HepG2 (cell line): ENCODE results near the gene AKAIN1. TPM values are rescaled to one million over a fixed set of nuclear protein-coding genes. Genes with fewer than 3 reads are reported as not detected.
A peak's percentile ranks its signal among the peaks of the same experiment; 100 is the strongest.

Experiments used
- AKAP8 ChIP-seq: sonication (generic); formaldehyde crosslinking; IDR thresholded peaks from 2 replicates; pipeline ENCODE4 v1.5.1; 2020; ENCODE audit warnings: mild to moderate bottlenecking, missing genetic modification reagents
- ARID2 ChIP-seq: sonication (generic); formaldehyde crosslinking; IDR thresholded peaks from 2 replicates; pipeline ENCODE4 v1.8.1; 2022; ENCODE audit warnings: mild to moderate bottlenecking, missing genetic modification reagents, borderline replicate concordance
- ARNT2 ChIP-seq: sonication (generic); formaldehyde crosslinking; IDR thresholded peaks from 2 replicates; pipeline ENCODE4 v1.8.0; 2022; ENCODE audit warnings: mild to moderate bottlenecking, low read depth, missing genetic modification reagents, moderate library complexity
- ETV5 ChIP-seq: IDR thresholded peaks from 2 replicates; pipeline ENCODE4 v1.6.1; 2018; ENCODE audit warnings: missing biosample characterization, missing genetic modification reagents, inconsistent platforms, borderline replicate concordance
- GTF2F1 ChIP-seq: fragments of 150-350 bp; IDR thresholded peaks from 2 replicates; pipeline ENCODE4 v1.6.1; 2014; ENCODE audit warnings: low read length
- HDAC2 ChIP-seq: sonication (generic); formaldehyde crosslinking; IDR thresholded peaks from 2 replicates; pipeline ENCODE4 v1.4.0; 2020; ENCODE audit warnings: missing genetic modification reagents
- HDAC6 ChIP-seq: fragments of 200-600 bp; sonication (generic); IDR thresholded peaks from 2 replicates; pipeline ENCODE4 v1.7.0; 2017; ENCODE audit warnings: mild to moderate bottlenecking, antibody characterized with exemption, low read length, low read depth
- HOXA5 ChIP-seq: sonication (generic); formaldehyde crosslinking; IDR thresholded peaks from 2 replicates; pipeline ENCODE4 v1.4.0; 2020; ENCODE audit warnings: missing genetic modification reagents
- HOXA7 ChIP-seq: sonication (generic); formaldehyde crosslinking; IDR thresholded peaks from 2 replicates; pipeline ENCODE4 v1.8.1; 2022; ENCODE audit warnings: mild to moderate bottlenecking, missing genetic modification reagents, moderate library complexity
- JUN ChIP-seq: sonication (generic); formaldehyde crosslinking; IDR thresholded peaks from 2 replicates; pipeline ENCODE4 v1.4.0; 2020; ENCODE audit warnings: mild to moderate bottlenecking, missing genetic modification reagents
- MXD1 ChIP-seq: sonication (generic); formaldehyde crosslinking; IDR thresholded peaks from 2 replicates; pipeline ENCODE4 v1.4.0; 2020; ENCODE audit warnings: mild to moderate bottlenecking, missing genetic modification reagents
- NFKB2 ChIP-seq: sonication (generic); formaldehyde crosslinking; IDR thresholded peaks from 2 replicates; pipeline ENCODE4 v1.4.0; 2020; ENCODE audit warnings: missing genetic modification reagents, borderline replicate concordance
- NFYC ChIP-seq: IDR thresholded peaks from 2 replicates; pipeline ENCODE4 v1.6.1; 2016; ENCODE audit warnings: missing genetic modification reagents, missing compliant biosample characterization
- NR0B2 ChIP-seq: sonication (generic); formaldehyde crosslinking; IDR thresholded peaks from 2 replicates; pipeline ENCODE4 v1.4.0; 2020; ENCODE audit warnings: mild to moderate bottlenecking, missing genetic modification reagents
- PRPF4 ChIP-seq: fragments of 200-400 bp; formaldehyde crosslinking; IDR thresholded peaks from 2 replicates; pipeline ENCODE4 v1.6.1; 2016; ENCODE audit warnings: low read length, low read depth; ENCODE audit not compliant: poor library complexity, severe bottlenecking
- PTBP1 ChIP-seq: fragments of 200-400 bp; formaldehyde crosslinking; IDR thresholded peaks from 2 replicates; pipeline ENCODE4 v1.6.1; 2018; ENCODE audit warnings: low read length, low read depth; ENCODE audit not compliant: poor library complexity, severe bottlenecking
- RAD21 ChIP-seq: fragments of 450-650 bp; formaldehyde crosslinking; IDR thresholded peaks from 2 replicates; pipeline ENCODE4 v1.5.0; 2020; ENCODE audit warnings: mild to moderate bottlenecking
- RFXAP ChIP-seq: sonication (generic); formaldehyde crosslinking; IDR thresholded peaks from 2 replicates; pipeline ENCODE4 v1.4.0; 2020; ENCODE audit warnings: missing genetic modification reagents, borderline replicate concordance
- SMAD9 ChIP-seq: sonication (generic); formaldehyde crosslinking; IDR thresholded peaks from 2 replicates; pipeline ENCODE4 v1.5.1; 2020; ENCODE audit warnings: mild to moderate bottlenecking, missing genetic modification reagents
- SRF ChIP-seq: IDR thresholded peaks from 2 replicates; pipeline ENCODE4 v1.6.1; 2011; ENCODE audit warnings: mild to moderate bottlenecking, low read depth, low read length, moderate library complexity
- TCF12 ChIP-seq, 2 experiments: fragments of 450-650 bp in 1 of 2; sonication (generic) in 1 of 2; formaldehyde crosslinking in 1 of 2; IDR thresholded peaks; 2 replicates each; pipeline versions ENCODE4 v1.6.1 to v1.8.0; 2017 to 2022; ENCODE audit warnings: antibody characterized with exemption in 1 of 2, mild to moderate bottlenecking in 1 of 2, missing genetic modification reagents in 1 of 2, moderate library complexity in 1 of 2
- TGIF2 ChIP-seq: IDR thresholded peaks from 2 replicates; pipeline ENCODE4 v1.6.1; 2016; ENCODE audit warnings: control low read depth, missing compliant biosample characterization
- TP53 ChIP-seq: sonication (generic); formaldehyde crosslinking; conservative IDR thresholded peaks from 2 replicates; pipeline ENCODE4 v1.4.0; 2020; ENCODE audit warnings: missing genetic modification reagents
- ZFYVE20 ChIP-seq: sonication (generic); formaldehyde crosslinking; IDR thresholded peaks from 2 replicates; pipeline ENCODE4 v1.8.0; 2023; ENCODE audit warnings: low read depth, mild to moderate bottlenecking, moderate library complexity, missing genetic modification reagents, borderline replicate concordance
- ZNF44 ChIP-seq: sonication (generic); formaldehyde crosslinking; IDR thresholded peaks from 2 replicates; pipeline ENCODE4 v1.5.1; 2020; ENCODE audit warnings: mild to moderate bottlenecking, missing genetic modification reagents
- ZNF460 ChIP-seq: sonication (generic); formaldehyde crosslinking; IDR thresholded peaks from 2 replicates; pipeline ENCODE4 v1.5.1; 2020; ENCODE audit warnings: missing genetic modification reagents, mild to moderate bottlenecking, borderline replicate concordance
- ZNF552 ChIP-seq: sonication (generic); formaldehyde crosslinking; IDR thresholded peaks from 2 replicates; pipeline ENCODE4 v1.9.0; 2022; ENCODE audit warnings: missing genetic modification reagents, mild to moderate bottlenecking, borderline replicate concordance
- ZNF574 ChIP-seq: sonication (generic); formaldehyde crosslinking; IDR thresholded peaks from 2 replicates; pipeline ENCODE4 v1.4.0; 2020; ENCODE audit warnings: missing genetic modification reagents
- ZNF674 ChIP-seq: sonication (generic); formaldehyde crosslinking; IDR thresholded peaks from 2 replicates; pipeline ENCODE4 v1.5.0; 2020; ENCODE audit warnings: low read depth, mild to moderate bottlenecking, missing genetic modification reagents
- polyA plus RNA-seq, 8 experiments: library from polyadenylated mRNA; depleted of rRNA in 3 of 8; stranded (reverse) in 7 of 8; unstranded in 1 of 8; fragments of >200 nt; fragmentation: Illumina TruSeq in 4 of 8; extraction: Trizol in 4 of 8; gene quantifications; 2 replicates each; pipeline versions ENCODE4 v1.2.1 to v1.2.3, GENCODE V29; 2011 to 2016; ENCODE audit warnings: low read depth in 4 of 8, missing spikeins in 1 of 8, mixed read lengths in 1 of 8; ENCODE audit not compliant: insufficient read depth in 1 of 8
- total RNA-seq, 5 experiments: library from RNA; depleted of rRNA; stranded (reverse); fragments of >200 nt; fragmentation: Illumina TruSeq; extraction: Trizol; gene quantifications; 2 replicates each; pipeline ENCODE4 v1.2.3, GENCODE V29; 2016; ENCODE audit warnings: low read depth in 1 of 5

AKAIN1 gene
- total and polyA plus RNA-seq, 2 of the 13 experiments (the other 11 are each of a cell fraction or from before 2014, with no cell fraction given), result not detected

GRCh38 chr18:5238371-5238976 is 41.4 kb upstream of the AKAIN1 start (continued):
- no peak for TF ChIP-seq HDAC6
- TF ChIP-seq TP53 (CRISPR knock-in tag), result no peak; the same call in 1 of the 2 replicates
- TF ChIP-seq ZNF552, result no peak
- TF ChIP-seq ZFYVE20, result no peak
- TF ChIP-seq RFXAP (CRISPR knock-in tag), result peak; percentile 8; the same call in 1 of the 2 replicates
- TF ChIP-seq HOXA7 (CRISPR knock-in tag), result no peak; the same call in 1 of the 2 replicates
- no peak for TF ChIP-seq SRF
- TF ChIP-seq ZNF574, result no peak
- no peak; the same call in 1 of the 2 replicates for TF ChIP-seq ZNF460 (CRISPR knock-in tag)
- no peak for TF ChIP-seq ARID2 (CRISPR knock-in tag)
- no peak for TF ChIP-seq TGIF2 (CRISPR knock-in tag)
- no peak for TF ChIP-seq MXD1
- TF ChIP-seq PTBP1, result no peak
- no peak for TF ChIP-seq RAD21 (CRISPR knock-in tag)
- no peak for TF ChIP-seq ZNF44 (CRISPR knock-in tag)
- TF ChIP-seq NFYC (CRISPR knock-in tag), result no peak
- TF ChIP-seq HOXA5 (CRISPR knock-in tag), result no peak; the same call in none of the 2 replicates
- TF ChIP-seq JUN (CRISPR knock-in tag), result no peak
- TF ChIP-seq ARNT2 (CRISPR knock-in tag), result no peak
- TF ChIP-seq TCF12 (IDR thresholded peaks at IDR 0.05), result no peak
- TF ChIP-seq TCF12 (CRISPR knock-in tag; IDR thresholded peaks at IDR 0.05), result no peak
- 0 out of 2 replicates have a peak, but pooled peaks have one; percentile 0 for TF ChIP-seq NFKB2 (CRISPR knock-in tag)
- no peak for TF ChIP-seq PRPF4
- TF ChIP-seq GTF2F1, result no peak
- TF ChIP-seq SMAD9 (CRISPR knock-in tag), result no peak
- TF ChIP-seq ZNF674, result no peak; the same call in 1 of the 2 replicates
- TF ChIP-seq AKAP8 (CRISPR knock-in tag), result no peak
- TF ChIP-seq HDAC2, result no peak
- no peak for TF ChIP-seq NR0B2
- TF ChIP-seq ETV5 (CRISPR knock-in tag), result no peak
